BE2C (cell line): ENCODE measurements around the gene CDHR5.

Experiments
- DNase-seq: peaks from one replicate; pipeline ENCODE4 v3.0.0-alpha.2; 2020
- H3K27me3 ChIP-seq: fragments of 250-450 bp; sonication (Bioruptor Pico); 2 replicates; pipeline ENCODE4 v1.5.1; 2020; ENCODE audit warnings: mild to moderate bottlenecking
- H3K36me3 ChIP-seq: fragments of 250-450 bp; sonication (Bioruptor Pico); 2 replicates; pipeline ENCODE4 v1.5.1; 2020; ENCODE audit warnings: mild to moderate bottlenecking
- H3K4me1 ChIP-seq: fragments of 250-450 bp; sonication (Bioruptor Pico); 2 replicates; pipeline ENCODE4 v1.5.1; 2020
- H3K4me3 ChIP-seq: 2 replicates; pipeline ENCODE4 v1.5.1; 2011; ENCODE audit warnings: low read depth, low read length
- H3K9me3 ChIP-seq: fragments of 250-450 bp; sonication (Bioruptor Pico); 2 replicates; pipeline ENCODE4 v1.5.1; 2020
- CTCF ChIP-seq: IDR thresholded peaks from 2 replicates; pipeline ENCODE4 v1.5.1; 2012; ENCODE audit warnings: mild to moderate bottlenecking, low read depth, low read length

Gene CDHR5

DNA sequence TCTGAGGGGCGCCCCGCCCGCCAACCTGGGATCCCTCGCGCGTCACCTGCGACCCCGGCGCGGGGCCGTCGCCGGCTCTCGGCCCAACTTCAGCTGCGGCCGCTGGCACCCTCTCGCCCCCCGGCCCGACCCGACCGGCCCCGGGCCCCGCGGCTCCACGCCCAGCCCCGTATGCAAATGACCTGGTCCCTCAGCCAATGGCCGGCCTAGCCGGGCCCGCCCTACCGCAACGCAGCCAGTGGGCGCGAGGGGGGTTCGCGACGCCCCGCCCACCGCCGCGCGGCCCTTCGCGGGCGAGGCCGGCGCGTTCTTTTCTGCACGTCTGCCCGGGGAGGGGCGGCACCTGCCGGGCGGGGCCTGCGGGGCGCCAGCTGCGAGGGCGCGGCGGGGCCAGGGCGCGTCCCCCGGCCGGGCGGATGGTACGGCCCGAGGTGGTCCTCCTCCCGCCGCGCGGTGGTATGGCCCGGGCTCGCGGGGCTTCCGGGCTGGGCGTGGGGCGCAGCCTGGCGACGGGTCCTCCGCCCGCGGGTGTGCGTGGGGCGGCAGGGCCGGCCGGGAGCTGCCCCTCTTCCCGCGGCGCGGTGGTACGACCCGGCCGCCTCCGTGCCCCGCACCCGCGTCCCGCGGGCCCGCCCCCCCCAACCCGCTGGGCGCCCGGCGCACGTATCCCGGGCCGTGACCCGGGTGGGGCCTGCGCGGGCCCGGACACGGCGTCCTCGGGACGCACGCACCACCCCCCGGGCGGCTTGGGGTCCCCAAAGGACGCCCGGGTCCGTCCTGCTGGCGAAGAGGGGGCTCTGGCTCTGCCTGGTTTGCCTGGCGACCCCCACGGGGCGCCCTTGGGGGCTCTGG, 56.2 kb downstream of the CDHR5 start:
- peak; percentile 93 for DNase-seq
- peak overlapping the region; percentile 53 for H3K4me3 ChIP-seq
- no peaks in the 10 kb centered on the region for H3K27me3 ChIP-seq
- H3K4me1 ChIP-seq, result no peaks in the 10 kb centered on the region
- no peaks in the 10 kb centered on the region for H3K9me3 ChIP-seq
- TF ChIP-seq CTCF, result no peak
- H3K36me3 ChIP-seq, result no peaks in the 10 kb centered on the region

- H3K27me3 ChIP-seq, result no peaks in the 10 kb centered on the region
- H3K9me3 ChIP-seq, result no peaks in the 10 kb centered on the region
- no peaks in the 10 kb centered on the region for H3K4me1 ChIP-seq
- peak overlapping the region; percentile 51 for H3K4me3 ChIP-seq
- DNase-seq, result no peak
- no peak for TF ChIP-seq CTCF
- no peaks in the 10 kb centered on the region for H3K36me3 ChIP-seq
These were observed 57.0 kb downstream of the CDHR5 start for GRCh38 chr11:567629-568292.

- Histone ChIP-seq H3K9me3 (no peaks in the 10 kb centered on the region), H3K27me3 (no peaks in the 10 kb centered on the region), H3K36me3 (no peaks in the 10 kb centered on the region), H3K4me3 (peak overlapping the region; percentile 51), H3K4me1 (no peaks in the 10 kb centered on the region)
- no peak for DNase-seq
- TF ChIP-seq CTCF, result no peak
These were observed 57.6 kb downstream of the CDHR5 start for GRCh38 chr11:567011-567628.
